ENCODE measurements around the gene RRP8. TPM values are rescaled to one million over a fixed set of nuclear protein-coding genes. Genes with fewer than 3 reads are reported as not detected.

Gene RRP8
- polyA plus RNA-seq, 3 donors: 8.6 to 16.0 (median 16.0) TPM

DNA sequence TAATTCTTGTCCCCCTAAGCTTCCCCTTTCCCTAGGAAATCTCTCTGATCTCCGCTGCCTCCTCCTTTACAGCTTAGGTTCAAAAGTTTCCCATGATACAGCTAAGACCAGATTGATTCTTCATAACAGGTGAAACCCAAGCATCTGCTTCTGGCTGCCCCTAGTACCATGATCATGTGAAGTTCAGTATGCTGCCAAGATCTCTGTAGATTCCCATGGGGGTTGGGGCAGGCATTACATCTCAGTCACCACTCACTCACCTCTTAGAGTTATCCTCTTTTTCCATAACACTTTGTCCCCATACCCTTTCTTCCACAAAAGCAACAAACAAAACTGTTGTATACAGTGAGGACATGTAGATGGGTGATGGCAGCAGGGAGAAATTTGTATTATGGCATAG lies 44.0 kb downstream of the RRP8 start:
- no peak overlapping the region for H3K27ac ChIP-seq (ENCODE audit: low read depth, low read length)
- WGBS, 3 donors: 94 to 100% (median 100%) methylated on average over 1 of the region's 1 CpG

DNA sequence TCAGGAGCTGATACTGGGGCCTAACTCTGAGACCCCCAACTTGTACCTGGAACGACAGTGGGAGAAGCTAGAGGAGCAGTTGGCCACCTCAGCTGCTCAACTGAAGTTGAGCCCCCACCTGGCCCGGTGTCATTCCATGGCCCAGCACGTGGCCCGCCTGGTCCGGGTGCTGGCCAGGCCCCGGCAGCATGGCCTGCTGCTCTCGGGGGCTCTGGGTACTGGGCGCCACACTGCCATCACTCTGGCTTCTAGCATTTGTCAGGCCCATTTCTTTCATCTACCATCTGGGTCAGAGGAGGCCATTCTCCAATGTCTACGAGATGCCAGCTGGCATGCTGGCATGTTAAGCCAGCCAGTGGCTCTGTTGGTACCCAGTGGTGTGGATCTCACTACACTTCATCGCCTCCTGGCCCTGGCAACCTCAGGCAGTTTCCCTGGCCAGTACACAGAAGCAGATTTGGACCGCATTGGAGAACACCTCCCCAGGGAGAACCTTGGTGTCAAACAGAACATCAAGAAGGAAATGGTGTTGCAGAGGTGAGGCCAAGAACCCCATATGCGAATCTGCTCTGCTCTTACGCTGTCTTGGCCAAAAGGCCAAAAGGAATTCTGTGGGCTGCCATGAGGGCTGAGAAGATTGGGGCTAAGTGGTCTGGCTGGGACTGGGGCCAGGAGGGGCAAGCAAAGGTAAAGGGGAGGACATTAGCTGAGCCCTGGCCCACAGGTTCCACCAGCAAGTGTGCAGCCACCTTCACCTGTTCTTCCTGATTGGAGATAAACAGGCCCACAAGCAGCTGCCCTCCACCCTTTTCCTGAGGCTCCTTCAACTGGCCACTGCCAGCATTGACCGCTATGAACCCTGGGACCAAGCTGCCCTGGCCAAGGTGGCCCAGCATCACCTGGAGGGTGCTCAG lies 45.4 kb downstream of the RRP8 start:
- WGBS, 3 donors: 95 to 98% (median 98%) methylated on average over 14 of the region's 14 CpGs
- H3K27ac ChIP-seq (ENCODE audit: low read depth, low read length): no peak overlapping the region

DNA sequence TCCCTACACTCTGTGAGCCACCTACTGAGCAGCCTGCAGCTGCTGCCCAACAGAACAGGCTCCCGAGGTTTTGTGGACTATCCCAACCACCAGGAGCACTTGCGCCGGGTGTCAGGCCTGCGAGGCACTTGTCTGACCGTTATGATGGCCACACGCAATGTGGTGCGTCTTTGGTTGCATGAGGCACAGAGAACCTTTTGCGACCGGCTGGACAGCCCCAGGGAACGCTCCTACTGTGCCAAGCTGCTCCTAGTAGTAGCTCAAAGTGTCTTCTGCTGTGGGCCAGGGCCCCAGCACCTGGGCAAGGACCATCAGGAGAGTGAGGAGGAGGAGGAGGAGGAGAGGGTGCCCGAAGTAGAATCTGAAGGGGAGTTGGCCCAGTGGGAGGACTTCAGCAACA lies 46.4 kb downstream of the RRP8 start:
- 94 to 96% (median 94%) methylated on average over 11 of the region's 11 CpGs for WGBS, 3 donors
- H3K27ac ChIP-seq (ENCODE audit: low read depth, low read length): no peak overlapping the region

DNA sequence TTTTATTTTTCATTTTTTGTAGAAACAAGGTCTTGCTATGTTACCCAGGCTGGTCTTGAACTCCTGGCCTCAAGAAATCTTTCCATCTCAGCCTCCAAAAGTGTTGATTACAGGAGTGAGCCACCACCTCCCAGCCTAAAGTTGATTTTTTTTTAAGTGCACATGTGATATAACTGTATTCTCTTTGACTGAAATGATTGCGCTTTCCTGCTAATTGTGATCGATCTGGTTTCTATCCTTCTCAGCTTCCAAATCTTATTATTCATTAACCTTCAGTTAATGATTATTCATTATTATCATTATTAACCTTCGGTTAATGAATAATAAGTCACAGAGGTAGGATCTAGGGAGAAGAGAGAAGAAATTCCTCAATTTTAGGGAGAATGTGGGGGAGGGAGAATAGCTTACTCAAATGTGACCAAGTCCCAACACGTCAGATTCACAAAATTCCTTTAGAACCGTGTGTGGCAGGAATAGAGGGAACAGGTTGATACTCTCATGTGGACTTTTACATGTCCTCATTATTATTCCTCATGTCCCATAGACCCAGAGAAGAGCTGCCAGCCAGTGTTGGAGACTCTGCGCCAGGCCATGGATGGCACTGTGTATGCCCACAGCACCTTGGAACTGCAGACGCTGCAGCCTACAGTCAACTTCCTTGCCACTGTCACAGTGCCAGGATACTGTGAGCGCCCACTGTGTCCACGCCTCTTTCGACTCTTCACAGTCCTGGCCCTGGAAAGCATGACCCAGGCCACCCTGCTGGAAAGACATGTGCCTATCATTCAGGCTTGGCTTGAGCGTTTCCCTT lies 47.1 kb downstream of the RRP8 start:
- WGBS, 3 donors: 70 to 94% (median 92%) methylated on average over 11 of the region's 11 CpGs
- no peak overlapping the region for H3K27ac ChIP-seq (ENCODE audit: low read depth, low read length)

DNA sequence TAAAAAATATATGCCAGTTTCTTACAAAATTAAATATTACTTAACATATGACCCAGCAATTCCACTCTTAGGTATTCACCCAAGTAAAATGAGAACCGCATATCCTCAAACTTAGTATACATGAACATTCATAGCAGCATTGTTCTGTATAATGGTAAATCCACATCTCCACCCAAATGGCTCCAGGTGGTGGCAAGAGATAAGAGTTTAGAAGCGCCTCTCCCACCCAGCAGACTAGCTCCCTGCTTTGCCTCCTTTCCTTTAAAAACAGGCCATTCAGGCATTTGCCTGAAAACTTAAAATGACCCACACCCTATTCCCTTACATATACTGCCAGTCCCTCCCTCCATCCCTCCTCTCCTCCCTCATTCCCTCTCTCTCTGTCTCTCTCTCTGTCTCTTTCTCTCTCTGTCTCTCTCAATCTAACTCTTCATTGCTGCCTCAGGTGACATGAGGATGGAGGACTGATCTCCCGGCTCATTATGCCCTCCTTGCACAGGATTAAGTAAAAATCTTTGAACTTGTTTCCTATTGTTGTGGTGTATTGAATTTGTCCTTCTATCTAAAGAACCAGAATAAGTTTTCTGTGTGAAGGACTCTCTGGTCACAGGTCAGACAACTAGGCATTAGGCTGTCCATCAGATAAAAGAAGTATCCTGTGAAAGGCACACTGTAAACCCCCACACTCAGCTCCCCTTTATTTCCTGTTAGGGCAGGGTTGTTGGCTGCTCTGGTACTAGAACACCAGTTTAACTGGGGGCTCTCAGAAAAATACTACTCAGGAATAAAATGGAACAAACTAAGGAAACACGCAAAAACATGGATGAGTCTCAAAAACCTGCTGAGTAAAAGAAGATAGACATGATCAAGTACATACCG lies 48.3 kb downstream of the RRP8 start:
- H3K27ac ChIP-seq (ENCODE audit: low read depth, low read length): no peak overlapping the region
- WGBS, 3 donors: 88 to 97% (median 89%) methylated on average over 5 of the region's 5 CpGs

DNA sequence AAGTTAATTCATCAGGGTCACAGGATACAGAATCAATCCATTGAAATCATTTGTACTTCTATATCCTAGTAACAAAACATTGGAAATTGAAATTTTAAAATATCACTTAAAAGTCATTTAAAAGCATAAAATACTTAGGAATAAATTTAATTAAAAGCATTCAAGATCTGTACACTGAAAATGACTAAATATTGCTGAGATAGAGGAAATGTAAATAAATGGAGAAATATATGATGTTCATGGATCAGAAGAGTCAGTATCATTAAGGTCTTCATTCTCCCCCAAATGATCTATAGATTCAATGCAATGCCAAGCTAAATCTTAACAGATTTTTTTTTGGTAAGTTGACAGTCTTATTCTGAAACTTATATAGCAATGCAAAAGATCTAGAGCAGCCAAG lies 49.8 kb downstream of the RRP8 start:
- H3K27ac ChIP-seq (ENCODE audit: low read depth, low read length): no peak overlapping the region

DNA sequence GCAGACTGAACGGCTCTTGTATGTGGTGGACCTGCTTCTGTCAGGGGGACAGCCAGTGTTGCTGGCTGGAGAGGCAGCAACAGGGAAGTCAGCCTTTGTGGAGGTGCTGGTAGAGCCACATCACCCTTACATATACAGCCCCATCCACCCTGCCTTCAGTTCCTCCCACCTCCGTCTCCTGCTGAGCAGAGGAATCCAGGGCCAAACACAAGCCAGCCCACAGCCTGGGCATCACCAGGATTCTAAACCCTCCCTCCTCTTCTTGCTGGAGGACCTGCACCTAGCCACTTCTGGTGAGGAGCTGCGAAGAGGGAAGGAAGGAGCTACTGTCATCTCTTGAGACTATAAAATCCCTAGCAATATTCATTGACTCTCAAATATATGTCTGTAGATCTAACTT lies 54.8 kb downstream of the RRP8 start:
- no peak overlapping the region for H3K27ac ChIP-seq (ENCODE audit: low read depth, low read length)
- 83 to 98% (median 89%) methylated on average over 3 of the region's 3 CpGs for WGBS, 3 donors

DNA sequence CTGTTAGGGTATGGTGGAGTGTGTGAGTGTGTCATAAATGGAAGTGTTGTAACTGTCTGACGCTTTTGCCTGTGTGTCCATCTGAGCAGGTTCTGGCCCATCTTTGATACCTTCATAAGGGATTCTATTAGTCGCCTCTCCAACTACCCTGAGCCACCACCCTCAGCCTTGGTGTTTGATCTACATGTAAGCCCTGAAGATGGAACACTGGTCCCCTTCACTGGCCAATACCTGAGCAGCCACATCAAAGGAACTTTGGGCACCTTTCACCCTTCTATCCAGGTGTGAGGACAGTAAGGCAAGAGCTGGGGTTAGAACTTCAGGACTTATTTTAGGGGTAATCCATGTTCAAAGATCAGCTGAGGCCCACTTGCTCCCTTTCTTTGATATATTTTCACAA lies 55.3 kb downstream of the RRP8 start:
- 84 to 92% (median 89%) methylated on average over 2 of the region's 2 CpGs for WGBS, 3 donors
- H3K27ac ChIP-seq (ENCODE audit: low read depth, low read length): no peak overlapping the region

DNA sequence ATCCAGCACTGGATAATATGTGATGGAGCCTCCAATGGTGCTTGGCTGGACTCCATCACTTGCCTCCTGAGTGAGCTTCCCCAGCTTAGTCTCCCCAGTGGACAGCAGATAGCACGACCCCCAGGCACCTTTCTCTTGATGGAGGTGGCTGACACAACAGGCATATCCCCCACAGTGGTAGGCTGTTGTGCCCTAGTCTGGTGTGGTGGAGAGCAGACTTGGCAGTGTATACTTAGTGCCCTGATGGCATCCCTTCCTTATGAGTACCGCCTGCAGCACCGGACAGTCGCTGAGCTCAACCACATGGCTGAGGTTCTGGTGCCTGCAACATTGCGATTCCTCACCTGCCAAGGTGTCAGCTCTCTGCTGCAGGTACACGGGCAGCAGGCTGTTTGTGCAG lies 56.2 kb downstream of the RRP8 start:
- 93 to 97% (median 95%) methylated on average over 6 of the region's 6 CpGs for WGBS, 3 donors
- no peak overlapping the region for H3K27ac ChIP-seq (ENCODE audit: low read depth, low read length)

DNA sequence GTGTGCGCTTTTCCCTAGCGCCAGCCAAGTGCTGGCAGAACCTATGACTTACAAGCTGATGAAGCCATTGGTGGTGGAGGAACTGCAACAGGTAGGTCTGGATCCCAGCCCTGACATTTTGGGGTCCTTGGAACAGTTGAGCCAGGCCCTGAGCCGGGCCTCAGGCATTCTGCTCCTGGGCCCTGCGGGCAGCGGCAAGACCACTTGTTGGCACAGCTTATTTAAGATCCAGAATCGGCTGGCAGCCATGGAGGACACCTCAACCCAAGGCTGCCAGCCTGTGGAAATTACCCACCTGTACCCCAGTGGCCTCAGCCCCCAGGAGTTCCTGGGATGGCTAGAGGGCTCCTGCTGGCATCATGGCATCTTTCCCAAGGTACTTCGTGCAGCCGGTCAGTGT lies 56.7 kb downstream of the RRP8 start:
- H3K27ac ChIP-seq (ENCODE audit: low read depth, low read length): no peak overlapping the region
- WGBS, 3 donors: 97 to 98% (median 98%) methylated on average over 8 of the region's 8 CpGs

DNA sequence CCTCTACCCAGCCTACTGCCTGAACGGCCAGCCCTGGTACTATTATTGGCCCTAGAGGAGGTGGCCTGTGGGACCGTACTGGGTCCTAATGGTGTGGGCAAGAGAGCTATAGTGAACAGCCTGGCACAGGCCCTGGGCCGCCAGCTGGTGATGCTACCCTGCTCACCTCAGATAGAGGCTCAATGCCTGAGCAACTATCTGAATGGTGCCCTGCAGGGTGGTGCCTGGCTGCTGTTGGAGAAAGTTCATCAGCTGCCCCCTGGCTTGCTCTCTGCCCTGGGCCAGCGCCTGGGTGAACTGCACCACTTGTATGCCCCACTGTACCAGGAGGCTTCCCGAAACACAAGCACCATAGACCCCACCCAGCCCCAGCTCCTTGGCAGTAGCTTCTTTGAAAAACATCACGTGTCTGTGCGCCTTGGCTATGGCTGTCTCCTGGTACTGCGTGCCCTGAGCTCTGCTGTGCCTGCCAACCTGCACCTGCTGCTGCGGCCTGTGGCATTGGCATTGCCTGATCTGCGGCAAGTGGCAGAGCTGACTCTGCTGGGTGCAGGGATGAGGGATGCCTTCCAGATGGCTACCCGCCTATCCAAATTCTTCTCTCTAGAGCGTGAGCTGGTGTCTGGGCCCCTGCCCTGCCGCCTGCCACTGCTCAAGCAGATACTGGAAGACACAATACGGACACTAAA lies 57.4 kb downstream of the RRP8 start:
- H3K27ac ChIP-seq (ENCODE audit: low read depth, low read length): no peak overlapping the region
- 98% methylated on average over 14 of the region's 14 CpGs for WGBS, 3 donors

Other genes starting within 250 kb of the RRP8 start
- 10 to 100 TPM; 17.8 to 24.5 (median 19.9) TPM for gene SMPD1, start 213.1 kb downstream of the RRP8 start, polyA plus RNA-seq
- 10 to 100 TPM; 15.9 to 23.4 (median 23.0) TPM for gene APBB1, start 184.5 kb downstream of the RRP8 start, polyA plus RNA-seq
- under 1 TPM in 2 of 3 donors, not detected in 1; 0.45 to 0.54 TPM for gene HPX, start 162.6 kb downstream of the RRP8 start, polyA plus RNA-seq
- gene TRIM3, start 129.7 kb downstream of the RRP8 start, polyA plus RNA-seq: 10 to 100 TPM; 11.5 to 16.6 (median 12.8) TPM
- 10 to 100 TPM; 29.6 to 38.4 (median 33.5) TPM for gene ARFIP2, start 122.3 kb downstream of the RRP8 start, polyA plus RNA-seq
- gene TIMM10B, start 122.1 kb downstream of the RRP8 start, polyA plus RNA-seq: 10 to 100 TPM; 15.6 to 27.1 (median 25.8) TPM
- gene DNHD1, start 106.3 kb downstream of the RRP8 start, polyA plus RNA-seq: 10 to 100 TPM in 2 of 3 donors, 1 to 10 TPM in 1; 2.7 to 13.7 (median 10.6) TPM
- 100 to 1,000 TPM; 105 to 149 (median 120) TPM for gene ILK, start 158 bp upstream of the RRP8 start, polyA plus RNA-seq
- gene TAF10, start 8.6 kb upstream of the RRP8 start, polyA plus RNA-seq: 100 to 1,000 TPM in 2 of 3 donors, 10 to 100 TPM in 1; 75.3 to 111 (median 106) TPM
- 10 to 100 TPM; 18.7 to 49.0 (median 39.9) TPM for gene TPP1, start 15.8 kb upstream of the RRP8 start, polyA plus RNA-seq
- gene DCHS1, start 52.2 kb upstream of the RRP8 start, polyA plus RNA-seq: 1 to 10 TPM; 3.0 to 9.3 (median 8.2) TPM
- 10 to 100 TPM; 23.4 to 34.1 (median 34.0) TPM for gene MRPL17, start 79.7 kb upstream of the RRP8 start, polyA plus RNA-seq
- under 1 TPM in 1 of 3 donors, not detected in 2; 0.02 TPM for gene OR2AG2, start 168.4 kb upstream of the RRP8 start, polyA plus RNA-seq
- not detected for gene OR2AG1, start 179.4 kb upstream of the RRP8 start, polyA plus RNA-seq
- gene OR6A2, start 196.1 kb upstream of the RRP8 start, polyA plus RNA-seq: not detected
- not detected for gene OR10A5, start 242.1 kb upstream of the RRP8 start, polyA plus RNA-seq